CD4-positive, alpha-beta T cell treated with Interleukin-6 for 4 hours (primary cell): ENCODE results near the gene MKI67.
A peak's percentile ranks its signal among the peaks of the same experiment; 100 is the strongest.

Source experiments
- DNase-seq: peaks from one replicate; pipeline ENCODE4 v3.0.0-alpha.2; 2020; ENCODE audit warnings: mixed read lengths

The MKI67 gene

GRCh38 chr10:128063736-128064107 lies 62.5 kb downstream of the MKI67 start:
- DNase-seq = no peak

GRCh38 chr10:128062881-128063563 lies 63.2 kb downstream of the MKI67 start:
- peak; percentile 71 for DNase-seq

- no peak for DNase-seq
Measured at GRCh38 chr10:128062331-128062880, 63.8 kb downstream of the MKI67 start.

- DNase-seq = no peak
Measured at GRCh38 chr10:128061306-128062300, 64.6 kb downstream of the MKI67 start.

GRCh38 chr10:128060341-128061250 lies 65.6 kb downstream of the MKI67 start:
- no peak for DNase-seq

GRCh38 chr10:128059982-128060293 lies 66.3 kb downstream of the MKI67 start:
- DNase-seq = no peak

- DNase-seq = peak; percentile 23
Measured at GRCh38 chr10:128059266-128059981, 66.8 kb downstream of the MKI67 start.

- no peak for DNase-seq
Measured at GRCh38 chr10:128058750-128059134, 67.5 kb downstream of the MKI67 start.

GRCh38 chr10:128058106-128058749 lies 68.0 kb downstream of the MKI67 start:
- DNase-seq = no peak

- DNase-seq = no peak
Measured at GRCh38 chr10:128056303-128057050, 69.7 kb downstream of the MKI67 start.

- DNase-seq = no peak
Measured at GRCh38 chr10:128055061-128055868, 71.0 kb downstream of the MKI67 start.

GRCh38 chr10:128054163-128054970 lies 71.9 kb downstream of the MKI67 start:
- no peak for DNase-seq

GRCh38 chr10:128053356-128053755 lies 72.9 kb downstream of the MKI67 start:
- no peak for DNase-seq

GRCh38 chr10:128052696-128053095 lies 73.5 kb downstream of the MKI67 start:
- DNase-seq = no peak

- DNase-seq = no peak
Measured at GRCh38 chr10:128051548-128051947, 74.7 kb downstream of the MKI67 start.

GRCh38 chr10:128050936-128051335 lies 75.3 kb downstream of the MKI67 start:
- no peak for DNase-seq

GRCh38 chr10:128050121-128050516 lies 76.1 kb downstream of the MKI67 start:
- DNase-seq = no peak

GRCh38 chr10:128049226-128050120 lies 76.8 kb downstream of the MKI67 start:
- DNase-seq = no peak
